Right forelimb (tissue), 1 donor: ENCODE results near the gene PCED1A.

ENCODE experiments used
- DNase-seq: peaks from one replicate; pipeline ENCODE4 v3.0.0-alpha.2; 2018

The PCED1A gene

DNA sequence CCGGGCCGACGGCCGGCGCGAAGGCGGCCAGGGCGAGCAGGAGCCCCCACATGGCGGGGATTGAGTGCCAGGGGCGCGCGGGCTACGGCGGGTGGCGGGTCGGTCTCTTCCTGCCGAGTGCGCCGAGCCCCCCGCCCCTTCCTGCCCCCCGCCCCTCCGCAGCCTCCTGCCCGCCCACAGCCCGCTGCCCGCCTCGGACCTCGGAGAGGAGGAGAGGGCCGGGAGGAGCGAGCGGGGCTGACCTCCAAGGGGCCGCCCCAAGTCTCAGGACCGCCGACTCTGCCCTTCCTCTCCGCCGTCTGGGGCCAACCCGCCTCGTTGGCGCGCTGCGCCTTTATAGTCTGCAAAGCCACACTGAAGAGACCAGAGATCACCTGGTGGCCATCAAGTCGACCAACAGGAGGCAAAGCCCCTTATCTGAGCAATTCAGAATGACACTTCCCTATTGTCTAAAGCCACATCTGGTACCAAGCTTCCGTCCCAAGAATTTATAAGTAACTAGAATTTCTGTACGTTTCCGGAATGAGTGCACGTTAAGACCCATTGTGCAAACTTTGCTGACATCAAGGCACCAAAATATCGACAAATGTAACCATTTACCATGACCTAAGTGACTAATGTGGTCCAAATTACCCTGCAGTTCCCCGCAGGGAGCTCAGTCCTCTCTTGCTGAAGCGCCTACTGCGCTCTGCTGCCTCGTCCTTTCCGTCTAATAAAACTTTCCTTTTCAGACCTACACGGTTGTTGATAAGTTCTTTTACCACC is 39.8 kb downstream of the PCED1A start, which contains the start of gene CPXM1:
Gene CPXM1, minus strand, starts transcription at position 107 of the 765 bp plus-strand sequence. Its CDS starts 55 bp downstream, at position 52.
- DNase-seq = peak; percentile 80

DNA sequence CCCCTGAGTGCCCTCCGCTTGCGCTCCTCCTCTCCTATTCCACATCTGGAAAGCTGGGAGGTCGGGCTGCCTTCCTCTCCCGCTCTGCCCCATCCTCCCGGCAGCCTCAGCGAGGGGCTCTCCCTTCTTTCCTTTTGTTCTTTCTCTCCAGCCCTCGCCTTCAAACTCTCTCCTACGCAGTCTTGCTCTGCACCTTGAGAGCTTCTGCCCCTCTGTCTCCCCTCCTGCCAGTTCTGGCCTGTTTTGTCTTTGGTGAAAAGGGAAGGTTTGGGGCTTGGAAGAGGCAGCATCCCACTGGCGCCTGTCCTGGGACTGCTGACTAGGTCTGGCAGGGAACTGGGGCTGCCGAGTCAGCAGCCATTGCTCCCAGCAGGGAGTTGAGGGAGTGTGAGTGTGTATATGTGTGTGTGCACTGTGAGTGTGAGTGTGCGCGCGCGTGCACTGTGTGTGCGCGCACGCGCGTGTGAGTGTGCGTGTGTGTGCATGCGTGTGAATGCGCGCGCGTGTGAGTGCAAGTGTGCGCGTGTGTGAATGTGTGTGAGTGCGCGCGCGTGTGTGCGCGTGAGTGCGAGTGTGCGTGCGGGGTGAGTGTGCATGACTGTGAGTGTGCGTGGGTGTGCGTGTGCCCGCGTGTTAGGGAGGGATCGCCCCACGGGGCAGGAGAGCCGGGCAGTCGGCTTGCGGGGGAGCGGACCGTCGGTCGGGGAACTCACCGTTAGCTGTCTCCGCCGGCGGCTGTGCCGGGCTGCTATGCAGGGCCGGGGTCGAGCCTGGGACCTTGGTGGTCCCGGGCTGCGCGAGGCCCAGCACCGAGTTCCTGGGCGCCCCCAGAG is 40.6 kb downstream of the PCED1A start:
- DNase-seq = peak; percentile 69

DNA sequence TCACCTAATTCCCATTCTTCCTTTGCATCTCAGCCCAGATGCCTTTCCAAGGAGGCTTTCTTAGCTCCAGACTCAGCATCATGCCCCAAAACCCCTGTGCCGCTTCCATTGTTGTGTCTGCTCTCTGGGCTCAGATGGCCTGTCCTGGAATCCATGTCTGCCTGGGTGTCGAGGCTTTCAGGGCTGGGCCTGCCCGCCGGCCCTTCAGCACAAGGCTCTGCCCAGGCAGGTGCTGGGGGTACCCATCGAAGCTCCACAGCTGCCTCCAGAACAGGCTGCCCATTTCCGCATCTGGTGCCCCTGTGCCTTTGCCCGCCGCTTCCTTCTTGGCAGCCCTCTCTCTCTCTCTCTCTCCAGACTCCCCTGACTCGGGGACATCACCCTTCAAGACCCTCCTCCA is 41.2 kb downstream of the PCED1A start:
- no peak for DNase-seq

DNA sequence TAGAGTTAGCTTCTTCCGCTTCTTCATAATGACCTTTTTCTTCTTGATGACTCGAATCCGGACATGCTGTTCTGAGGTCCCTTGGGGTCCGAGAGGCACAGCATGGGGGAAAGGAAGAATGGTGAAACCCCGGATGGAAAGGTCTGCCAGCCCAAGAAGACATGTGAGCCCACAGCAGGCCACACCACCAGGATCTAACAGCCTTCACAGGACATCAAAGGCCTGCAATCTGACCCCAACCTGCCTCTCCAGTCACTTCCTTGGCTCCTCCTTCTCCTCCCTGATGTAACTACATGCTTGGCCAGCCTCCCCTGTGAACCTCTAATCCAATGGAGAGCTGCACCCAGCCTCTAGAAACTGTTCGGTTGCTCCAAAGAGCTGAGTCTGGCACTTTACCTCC is 41.6 kb downstream of the PCED1A start:
- no peak for DNase-seq

DNA sequence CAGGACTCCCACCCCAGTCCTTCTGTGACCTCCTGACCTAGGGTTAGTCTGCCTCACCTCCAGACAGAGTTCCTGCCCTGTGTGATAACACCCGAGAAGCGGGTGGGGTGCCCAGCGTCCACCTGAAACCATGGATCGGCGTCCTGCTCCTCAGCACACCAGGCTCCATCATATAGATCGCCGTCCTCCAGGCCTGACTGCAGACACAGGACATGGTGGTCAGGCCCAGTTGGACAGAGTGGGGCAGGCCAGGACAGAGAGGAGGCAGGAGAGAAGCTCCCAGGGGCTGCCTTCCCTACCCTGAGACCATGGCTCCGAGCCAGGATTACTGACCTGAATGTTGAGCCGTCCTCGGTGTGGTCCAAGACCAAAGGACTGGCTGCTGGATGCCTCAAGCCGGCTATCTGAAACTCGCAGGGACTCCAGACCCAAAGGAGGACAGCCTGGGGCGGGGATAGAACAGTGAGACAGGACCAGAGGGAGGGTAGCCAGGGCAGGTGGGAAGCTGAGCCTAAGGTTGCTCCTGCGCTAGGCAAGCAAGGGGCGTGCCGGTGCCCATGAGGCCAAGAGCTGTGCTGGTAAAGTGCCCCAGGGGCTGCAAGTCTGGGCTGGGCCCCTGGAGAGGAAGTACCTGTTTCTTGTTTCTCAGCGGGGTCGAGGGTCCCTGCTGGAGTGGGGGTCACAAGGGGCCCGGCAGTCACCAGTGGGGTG is 42.2 kb downstream of the PCED1A start:
- DNase-seq = no peak

DNA sequence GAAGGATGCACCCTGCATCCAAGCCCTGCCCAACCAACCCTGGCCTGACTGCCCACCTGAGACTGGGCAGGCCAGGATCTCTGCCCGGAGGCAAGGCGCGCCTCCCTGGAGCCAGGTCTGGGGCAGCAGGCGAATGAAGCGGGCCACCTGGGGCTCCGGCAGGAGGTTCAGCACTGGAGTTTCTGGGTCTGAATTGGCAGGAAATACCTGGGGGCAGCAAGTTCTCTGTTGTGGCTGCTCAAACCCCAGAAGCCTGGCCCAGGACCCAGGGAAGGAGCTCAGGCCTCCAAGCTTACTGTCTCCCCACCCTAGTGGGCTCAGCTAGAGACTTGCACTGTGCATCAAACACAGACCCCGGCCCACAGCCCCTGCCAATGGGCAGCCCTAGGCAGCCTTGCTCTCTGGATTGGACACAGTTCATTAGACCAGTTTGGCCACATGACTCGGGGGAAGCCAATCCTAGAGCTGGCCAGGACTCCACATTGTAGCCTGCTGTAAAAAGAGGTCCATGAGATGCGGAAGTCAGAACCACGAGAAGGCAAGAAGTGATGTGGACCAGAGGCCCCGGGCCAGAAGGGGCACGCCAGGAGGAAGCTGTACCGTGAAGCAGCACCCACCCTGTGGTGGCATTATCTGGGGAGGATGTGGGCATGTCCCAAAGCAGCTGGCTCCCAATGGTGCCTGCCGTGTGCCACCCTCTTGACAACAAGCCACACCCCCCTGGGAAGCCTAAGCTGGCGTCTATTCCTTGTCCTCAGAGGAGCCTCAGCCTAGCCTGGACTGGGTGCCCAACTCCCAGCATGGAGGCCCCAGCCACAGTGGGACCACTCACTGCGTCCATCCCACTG is 43.1 kb downstream of the PCED1A start:
- DNase-seq = no peak

DNA sequence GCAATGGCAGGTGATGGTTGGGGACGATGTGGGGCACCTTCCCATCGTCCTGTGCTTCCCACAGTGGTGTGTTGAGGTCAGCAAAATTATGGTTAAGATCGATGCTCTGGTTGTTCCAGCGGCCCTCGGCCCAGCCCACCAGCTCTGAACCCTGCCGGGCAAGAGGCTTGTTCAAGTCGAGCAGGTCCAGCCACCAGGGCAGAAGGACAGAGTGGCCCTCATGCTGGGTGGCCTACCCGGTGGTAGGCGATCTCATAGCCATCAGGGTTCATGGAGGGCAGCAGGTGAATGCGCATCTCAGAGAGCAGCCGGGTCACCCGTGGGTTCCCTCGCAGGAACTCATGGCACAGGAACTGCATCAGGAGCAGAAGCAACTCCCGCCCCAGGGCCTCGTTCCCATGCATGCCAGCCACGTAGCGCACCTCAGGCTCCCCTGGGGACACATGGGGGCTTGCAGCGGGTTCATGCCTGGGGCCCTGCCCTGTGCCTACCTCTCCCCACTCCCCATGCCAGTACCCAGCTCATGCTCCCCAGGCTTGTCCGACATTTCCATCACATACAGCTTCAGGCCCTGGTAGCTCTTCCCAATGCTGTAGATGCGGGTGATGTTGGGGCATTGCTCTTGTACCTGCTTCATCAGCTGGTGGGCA is 44.3 kb downstream of the PCED1A start:
- no peak for DNase-seq

DNA sequence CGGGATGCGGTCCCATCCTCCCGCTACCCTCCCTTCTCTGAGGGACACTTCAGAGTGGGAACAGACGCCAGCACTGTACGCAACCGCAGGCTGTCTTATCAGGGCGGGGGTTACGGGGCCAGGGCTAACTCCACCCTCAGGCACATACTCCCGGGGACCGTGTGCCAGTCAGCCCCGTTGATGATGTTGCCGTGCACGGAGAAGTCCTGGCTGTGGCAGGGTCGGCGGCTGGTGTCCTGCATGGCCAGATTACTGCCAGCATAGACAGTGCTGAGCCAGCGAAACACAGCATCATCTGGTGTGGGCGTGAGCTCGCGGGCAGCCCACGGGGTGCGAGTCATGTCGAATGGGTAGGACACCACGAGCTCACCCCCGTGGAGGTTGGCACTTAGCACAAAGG is 45.0 kb downstream of the PCED1A start:
- DNase-seq = no peak

DNA sequence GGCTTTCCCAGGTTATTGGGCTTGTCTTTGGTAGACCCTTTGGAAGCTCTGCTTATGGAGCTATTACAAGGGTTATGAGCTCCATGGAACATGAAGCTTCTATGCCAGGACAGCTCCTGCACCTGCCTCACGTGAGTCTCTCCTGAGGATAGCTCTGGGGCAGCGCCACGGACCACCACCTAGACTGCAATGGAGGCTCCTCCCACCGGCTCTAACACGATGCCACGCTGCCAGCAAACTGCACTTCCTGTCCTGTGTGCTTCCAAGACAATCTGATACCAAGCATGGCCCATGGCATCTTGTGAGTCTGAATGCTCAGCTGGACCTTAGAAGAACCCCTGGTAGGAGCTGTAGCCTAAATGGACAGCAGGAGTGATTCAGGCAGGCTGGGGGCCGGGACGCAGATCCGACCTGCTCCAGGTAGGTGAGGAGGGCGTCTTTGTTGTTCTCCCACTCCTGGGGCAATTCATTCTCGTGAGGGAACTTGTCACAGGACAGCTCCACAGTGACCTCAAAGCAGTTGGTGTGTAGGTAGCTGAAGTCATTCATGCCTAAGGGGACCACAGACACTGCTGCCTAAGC is 45.5 kb downstream of the PCED1A start:
- no peak for DNase-seq

DNA sequence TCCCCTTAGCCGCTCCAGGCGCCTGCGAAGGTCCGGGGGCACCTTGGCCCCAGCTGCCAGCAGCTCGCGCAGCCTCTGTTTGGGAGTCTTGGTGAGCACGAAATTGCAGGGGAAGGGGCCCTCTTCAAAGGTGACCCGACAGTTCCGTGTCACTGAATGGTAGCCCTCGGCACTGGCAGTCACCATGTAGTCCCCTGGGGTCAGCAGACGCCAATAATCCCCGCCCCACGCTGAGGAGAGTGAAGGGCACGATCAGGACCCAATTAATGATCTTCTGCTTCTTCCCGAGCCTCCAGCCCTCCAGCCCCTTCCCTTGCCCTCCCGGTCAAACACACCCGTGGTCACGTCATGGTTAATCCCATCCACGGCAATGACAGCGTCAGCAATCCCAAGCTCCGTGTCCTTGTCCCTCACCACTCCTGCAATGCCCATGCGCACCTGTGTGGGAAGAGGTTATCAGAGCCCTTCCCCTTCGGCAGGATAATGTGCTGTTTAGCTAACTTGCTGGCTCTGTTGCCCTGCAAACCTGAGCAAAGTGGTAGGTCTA is 46.2 kb downstream of the PCED1A start:
- no peak for DNase-seq

DNA sequence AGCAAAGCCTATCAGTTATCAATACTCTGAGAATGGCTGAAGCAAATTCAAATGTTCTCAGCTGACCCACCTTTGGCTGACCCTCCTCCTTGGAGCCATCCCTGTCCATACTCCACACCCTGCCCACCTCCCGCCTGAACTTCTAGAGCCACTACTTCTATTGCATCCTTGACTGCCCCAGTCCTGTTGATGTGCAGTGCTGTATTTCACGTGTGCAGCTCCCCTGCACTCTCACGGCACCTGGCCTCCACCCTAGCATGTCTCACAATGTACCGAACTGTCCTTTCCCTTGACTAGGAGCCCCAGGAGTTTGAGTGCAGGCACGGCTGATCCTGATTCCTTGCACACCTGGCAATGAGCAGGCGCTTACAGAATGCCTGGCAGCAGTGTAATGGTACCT is 47.0 kb downstream of the PCED1A start:
- DNase-seq = no peak
